AG09309 (cell line): ENCODE measurements around the gene MUC5AC.

Source experiments
- DNase-seq: peaks from one replicate; pipeline ENCODE4 v3.0.0-alpha.2; 2010; ENCODE audit warnings: low read depth
- H3K4me3 ChIP-seq: 2 replicates; pipeline ENCODE4 v1.5.1; 2011; ENCODE audit warnings: mild to moderate bottlenecking, low read depth, low read length, moderate library complexity; ENCODE audit not compliant: control insufficient read depth
- CTCF ChIP-seq: IDR thresholded peaks from 2 replicates; pipeline ENCODE4 v1.5.1; 2011; ENCODE audit warnings: mild to moderate bottlenecking, low read depth, low read length, inconsistent platforms; ENCODE audit not compliant: insufficient read depth, control insufficient read depth; ENCODE audit errors: missing control alignments

MUC5AC gene

DNA sequence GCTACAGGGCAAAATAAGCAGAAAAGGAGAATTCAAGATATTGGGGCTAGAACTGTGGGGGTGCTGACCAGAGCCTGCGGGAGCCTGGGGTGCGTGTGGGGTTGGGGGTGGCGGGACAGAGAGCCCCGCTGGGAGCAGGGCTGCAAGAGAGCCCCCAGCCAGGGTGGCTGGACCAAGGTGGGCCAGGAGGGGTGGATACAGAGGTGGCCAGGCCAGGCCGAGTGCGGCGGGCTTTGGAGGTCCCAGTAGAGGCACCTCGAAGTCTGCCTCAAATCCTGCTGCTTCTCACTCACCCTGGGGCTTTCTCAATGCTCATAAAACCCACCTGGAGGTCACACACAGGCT lies 48.2 kb downstream of the MUC5AC start:
- no peak for TF ChIP-seq CTCF
- DNase-seq, result no peak
- H3K4me3 ChIP-seq, result no peak overlapping the region

GRCh38 chr11:1206391-1207271 lies 48.9 kb downstream of the MUC5AC start:
- TF ChIP-seq CTCF, result no peak
- no peak for DNase-seq
- no peak overlapping the region for H3K4me3 ChIP-seq

- H3K4me3 ChIP-seq, result no peak overlapping the region
- DNase-seq, result no peak
- no peak for TF ChIP-seq CTCF
Observed at GRCh38 chr11:1207401-1208143, 49.8 kb downstream of the MUC5AC start.

DNA sequence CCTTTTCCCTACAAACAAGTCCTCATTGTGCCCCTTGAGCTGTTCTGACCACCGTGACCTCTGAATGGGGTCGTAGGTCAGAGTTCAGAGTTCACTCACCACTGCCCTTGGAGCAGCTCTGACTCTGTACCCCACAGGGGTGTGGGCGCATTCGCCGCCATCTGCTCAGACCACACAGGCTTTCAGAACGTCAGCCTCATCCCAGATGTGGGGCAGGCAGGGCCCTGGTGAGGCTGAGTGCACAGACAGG lies 50.3 kb downstream of the MUC5AC start:
- H3K4me3 ChIP-seq, result no peak overlapping the region
- no peak for TF ChIP-seq CTCF
- no peak for DNase-seq

DNA sequence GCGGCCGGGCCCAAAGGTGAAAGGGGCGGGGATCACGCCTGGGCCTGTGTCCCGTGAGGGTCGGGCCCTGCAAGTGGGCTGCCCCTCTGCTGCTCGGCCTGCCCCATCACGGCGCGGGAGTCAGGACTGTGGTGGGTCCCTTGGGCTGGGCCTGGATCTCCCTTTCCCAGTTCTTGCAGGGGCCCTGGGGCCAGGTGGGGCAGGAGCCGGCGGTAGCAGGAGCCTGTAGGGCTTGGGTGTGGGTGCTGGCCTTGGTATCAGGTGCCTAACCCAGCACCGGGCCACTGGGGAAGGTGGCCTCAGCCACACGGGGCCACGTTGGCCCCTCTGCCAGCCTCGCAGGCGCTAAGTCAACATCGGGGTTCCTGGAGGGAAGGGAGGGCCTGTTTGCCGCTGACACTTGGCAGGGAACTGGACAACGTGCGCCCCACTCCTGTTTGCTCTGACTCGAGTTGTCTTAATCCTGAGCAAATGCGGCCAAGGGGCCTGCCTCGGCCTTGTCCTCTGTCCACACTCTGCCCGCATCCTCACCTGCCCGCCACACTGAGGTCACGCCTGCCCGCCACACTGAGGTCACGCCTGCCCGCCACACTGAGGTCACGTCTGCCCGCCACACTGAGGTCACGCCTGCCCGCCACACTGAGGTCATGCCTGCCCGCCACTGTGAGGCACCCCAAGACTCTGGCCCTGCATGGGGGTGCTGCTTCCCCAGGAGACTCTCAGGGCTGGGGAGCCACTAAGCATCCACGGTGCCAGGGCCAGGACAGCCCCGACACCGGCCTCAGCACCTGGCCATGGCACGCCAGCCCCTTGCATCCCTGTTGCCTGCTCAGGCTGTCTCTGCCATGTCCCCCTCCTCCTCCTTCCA lies 50.9 kb downstream of the MUC5AC start:
- H3K4me3 ChIP-seq, result no peak overlapping the region
- TF ChIP-seq CTCF, result no peak
- DNase-seq, result no peak

DNA sequence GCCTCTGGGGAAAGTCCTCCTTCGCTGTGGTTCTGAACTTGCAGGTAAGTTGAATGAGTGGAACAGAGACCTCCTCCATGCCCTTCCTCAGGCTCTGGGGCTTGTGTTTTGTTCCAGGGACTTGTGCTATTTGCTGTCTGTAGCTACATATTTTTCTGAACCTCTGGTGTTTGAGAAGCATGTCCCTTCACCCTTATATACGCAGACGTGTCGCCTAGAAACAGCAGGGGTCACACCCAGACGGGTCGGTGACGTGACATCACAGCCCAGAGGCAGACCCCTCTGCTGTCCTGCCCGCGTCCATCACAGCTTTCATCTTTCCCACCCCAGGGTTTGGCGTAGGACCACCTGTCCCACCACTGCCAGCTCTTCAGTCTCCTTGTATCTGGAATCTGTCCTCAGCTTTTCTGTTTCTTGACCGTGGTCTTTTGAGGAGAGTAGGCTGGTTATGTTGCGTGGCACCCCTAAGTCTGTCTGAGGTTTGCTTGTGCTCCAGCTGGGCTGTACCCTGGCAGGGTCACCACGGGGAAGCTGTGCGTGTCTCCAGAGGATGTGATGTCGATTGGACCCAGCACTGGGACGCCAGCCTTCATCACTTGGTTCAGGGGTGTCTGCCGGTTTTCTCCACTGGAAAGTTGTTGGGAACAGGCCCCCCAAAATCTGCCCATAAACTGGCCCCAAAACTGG lies 51.8 kb downstream of the MUC5AC start:
- TF ChIP-seq CTCF, result no peak
- H3K4me3 ChIP-seq, result no peak overlapping the region
- DNase-seq, result no peak
